ENCODE results near the gene OPTN. TPM values are rescaled to one million over a fixed set of nuclear protein-coding genes. Genes with fewer than 3 reads are reported as not detected.

Gene OPTN
- total and polyA plus RNA-seq, 10 of the 15 experiments (the other 5 are each of a cell fraction or from before 2014, with no cell fraction given) = 15.2 to 42.4 (median 25.5) TPM

DNA sequence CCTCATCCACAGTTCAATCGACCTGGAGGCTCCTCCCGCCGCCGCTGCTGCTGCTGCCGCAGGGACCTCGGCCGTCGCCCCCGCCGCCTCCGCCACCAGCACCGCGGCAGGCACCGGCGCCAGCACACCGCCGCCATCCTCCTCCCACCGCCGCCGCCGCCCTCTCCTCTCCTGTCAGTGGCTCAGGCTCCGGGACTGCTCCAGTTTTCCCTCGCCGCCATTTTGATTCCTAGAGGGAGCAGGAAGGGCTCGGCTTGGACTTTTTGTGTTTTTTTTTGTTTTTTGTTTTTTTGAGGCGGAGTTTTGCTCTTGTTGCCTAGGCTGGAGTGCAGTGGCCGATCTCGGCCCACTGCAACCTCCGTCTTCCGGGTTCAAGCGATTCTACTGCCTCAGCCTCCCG is 58.4 kb downstream of the OPTN start:
- intact Hi-C loops (cut with micrococcal nuclease; ENCODE audit: unreplicated experiment) = no loop called here
- H4K20me1 ChIP-seq (ENCODE audit: control insufficient read depth, insufficient read depth) = no peaks in the 10 kb centered on the region
- ChIA-PET SMC1A (ENCODE audit: uncharacterized antibody, unreplicated experiment) (no interaction called here), POLR2A (no interaction called here), CTCF (interaction anchor here (0.9 kb wide), 1 partner anchor 145 kb away, joined by 3 read pairs; no protein-coding TSS in a partner anchor), RAD21 (ENCODE audit: unreplicated experiment) (no interaction called here)
- WGBS (ENCODE audit: insufficient coverage, insufficient replicate concordance, low lambda C conversion rate, missing lambda C conversion rate) = 86% methylated on average over 31 of the region's 32 CpGs
- FAIRE-seq (no peak), DNase-seq (ENCODE audit: low read depth, low spot score) (no peak), ATAC-seq (no peak)
- H3K79me2 ChIP-seq (ENCODE audit: control insufficient read depth, insufficient read depth, low read length) = peaks cover 12% of the 10 kb centered on the region
- in situ Hi-C loops (cut with MboI) = no loop called here
- H3K9me3 ChIP-seq (replicated peaks; ENCODE audit: control insufficient read depth, insufficient read depth, low read length) = no peaks in the 10 kb centered on the region
- no peak overlapping the region for H3K4me2 ChIP-seq (ENCODE audit: control insufficient read depth, insufficient read depth)
- peaks cover 7% of the 10 kb centered on the region for H3K4me1 ChIP-seq (ENCODE audit: control insufficient read depth, insufficient read depth, low read length)
- H3K9ac ChIP-seq (ENCODE audit: control insufficient read depth, insufficient read depth, low read length) = no peak overlapping the region
- no peaks in the 10 kb centered on the region for H3K36me3 ChIP-seq (ENCODE audit: control insufficient read depth in 2 of 2, insufficient read depth in 2 of 2, low read length in 1 of 2)
- no peaks in the 10 kb centered on the region for H3K27me3 ChIP-seq (replicated peaks in 1 of 2; ENCODE audit: control insufficient read depth in 2 of 2, insufficient read depth in 2 of 2, low read length in 1 of 2)
- H3K27ac ChIP-seq (ENCODE audit: control insufficient read depth, insufficient read depth) = no peak overlapping the region
- H3K4me3 ChIP-seq = no peak overlapping the region
- H2AFZ ChIP-seq (ENCODE audit: control insufficient read depth, low read depth, low read length) = 0 out of 2 replicates have a peak overlapping the region, but pooled peaks have one; percentile 23
- TF ChIP-seq, protein P1, sequence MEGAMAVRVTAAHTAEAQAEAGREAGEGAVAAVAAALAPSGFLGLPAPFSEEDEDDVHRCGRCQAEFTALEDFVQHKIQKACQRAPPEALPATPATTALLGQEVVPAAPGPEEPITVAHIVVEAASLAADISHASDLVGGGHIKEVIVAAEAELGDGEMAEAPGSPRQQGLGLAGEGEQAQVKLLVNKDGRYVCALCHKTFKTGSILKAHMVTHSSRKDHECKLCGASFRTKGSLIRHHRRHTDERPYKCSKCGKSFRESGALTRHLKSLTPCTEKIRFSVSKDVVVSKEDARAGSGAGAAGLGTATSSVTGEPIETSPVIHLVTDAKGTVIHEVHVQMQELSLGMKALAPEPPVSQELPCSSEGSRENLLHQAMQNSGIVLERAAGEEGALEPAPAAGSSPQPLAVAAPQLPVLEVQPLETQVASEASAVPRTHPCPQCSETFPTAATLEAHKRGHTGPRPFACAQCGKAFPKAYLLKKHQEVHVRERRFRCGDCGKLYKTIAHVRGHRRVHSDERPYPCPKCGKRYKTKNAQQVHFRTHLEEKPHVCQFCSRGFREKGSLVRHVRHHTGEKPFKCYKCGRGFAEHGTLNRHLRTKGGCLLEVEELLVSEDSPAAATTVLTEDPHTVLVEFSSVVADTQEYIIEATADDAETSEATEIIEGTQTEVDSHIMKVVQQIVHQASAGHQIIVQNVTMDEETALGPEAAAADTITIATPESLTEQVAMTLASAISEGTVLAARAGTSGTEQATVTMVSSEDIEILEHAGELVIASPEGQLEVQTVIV (IDR thresholded peaks at IDR 0.05; ENCODE audit: borderline replicate concordance, partially characterized antibody) = no peak
- TF ChIP-seq NFYA (IDR thresholded peaks at IDR 0.05; ENCODE audit: borderline replicate concordance, low read depth, low read length) (no peak), EGR1 (IDR thresholded peaks at IDR 0.05; ENCODE audit: borderline replicate concordance in 1 of 2, low read depth in 2 of 2, low read length in 2 of 2) (no peak), CHD2 (IDR thresholded peaks at IDR 0.05; ENCODE audit: borderline replicate concordance, low read depth, low read length) (no peak), BCL11A (IDR thresholded peaks at IDR 0.05; ENCODE audit: low read depth, low read length) (no peak), ZNF217 (IDR thresholded peaks at IDR 0.05) (no peak)
- no TSS peak for BruUV-seq (replicated peaks)
